ENCODE measurements around the gene LGALS9. TPM values are rescaled to one million over a fixed set of nuclear protein-coding genes. Genes with fewer than 3 reads are reported as not detected.
A peak's percentile ranks its signal among the peaks of the same experiment; 100 is the strongest.

LGALS9 gene
- total and polyA plus RNA-seq, 4 donors: 26.8 to 64.0 (median 54.1) TPM

- Histone ChIP-seq H3K4me1 (ENCODE audit: control insufficient read depth in 1 of 2, insufficient read depth in 2 of 2, low read length in 2 of 2) (no peaks in the 10 kb centered on the region), H3K36me3 (ENCODE audit: control insufficient read depth in 1 of 2, insufficient read depth in 2 of 2, low read length in 1 of 2) (peaks cover 0 to 3% of the 10 kb centered on the region in 2 donors), H3K4me3 (ENCODE audit: low read length in 2 of 2) (no peak overlapping the region), H3K27me3 (ENCODE audit: control insufficient read depth in 1 of 2, insufficient read depth in 2 of 2, low read length in 1 of 2) (no peaks in the 10 kb centered on the region), H3K27ac (ENCODE audit: low read depth in 1 of 2, low read length in 2 of 2) (no peak overlapping the region), H3K9me3 (ENCODE audit: control insufficient read depth, low read length) (no peaks in the 10 kb centered on the region)
- ATAC-seq (ENCODE audit: low FRiP score): no peak
- intact Hi-C loops (cut with DNase I): loop anchor here (2.0 to 10.0 kb wide), 6 partner anchors 108 to 364 kb away; partner anchors contain the start of gene KSR1 (in 1 of the 2)
- DNase-seq: no peak
- WGBS, 2 donors: 92 to 94% methylated on average over 8 of the region's 8 CpGs
Measured at GRCh38 chr17:27600471-27600870, 30.5 kb upstream of the LGALS9 start.

GRCh38 chr17:27601069-27601974 lies 29.7 kb upstream of the LGALS9 start:
- Histone ChIP-seq H3K27ac (ENCODE audit: low read depth in 1 of 2, low read length in 2 of 2) (no peak overlapping the region), H3K4me1 (ENCODE audit: control insufficient read depth in 1 of 2, insufficient read depth in 2 of 2, low read length in 2 of 2) (no peaks in the 10 kb centered on the region), H3K36me3 (ENCODE audit: control insufficient read depth in 1 of 2, insufficient read depth in 2 of 2, low read length in 1 of 2) (peaks cover 0 to 3% of the 10 kb centered on the region in 2 donors), H3K27me3 (ENCODE audit: control insufficient read depth in 1 of 2, insufficient read depth in 2 of 2, low read length in 1 of 2) (no peaks in the 10 kb centered on the region), H3K9me3 (ENCODE audit: control insufficient read depth, low read length) (no peaks in the 10 kb centered on the region), H3K4me3 (ENCODE audit: low read length in 2 of 2) (no peak overlapping the region)
- DNase-seq: peak; percentile 79 to 91
- intact Hi-C loops (cut with DNase I): loop anchor here (1.0 to 10.0 kb wide), 7 partner anchors 108 to 365 kb away; partner anchors contain the start of gene KSR1 (in 1 of the 2)
- ATAC-seq (ENCODE audit: low FRiP score): peak; percentile 72
- WGBS, 2 donors: 62 to 64% methylated on average over 11 of the region's 11 CpGs

GRCh38 chr17:27601975-27602302 lies 29.0 kb upstream of the LGALS9 start:
- intact Hi-C loops (cut with DNase I): loop anchor here (1.0 to 10.0 kb wide), 8 partner anchors 49 to 365 kb away; partner anchors contain the start of gene KSR1 (in 1 of the 2)
- H3K9me3 ChIP-seq (ENCODE audit: control insufficient read depth, low read length): no peaks in the 10 kb centered on the region
- DNase-seq: no peak
- H3K27ac ChIP-seq (ENCODE audit: low read depth in 1 of 2, low read length in 2 of 2): no peak overlapping the region
- H3K36me3 ChIP-seq (ENCODE audit: control insufficient read depth in 1 of 2, insufficient read depth in 2 of 2, low read length in 1 of 2): peaks cover 0 to 3% of the 10 kb centered on the region in 2 donors
- no peak overlapping the region for H3K4me3 ChIP-seq (ENCODE audit: low read length in 2 of 2)
- H3K27me3 ChIP-seq (ENCODE audit: control insufficient read depth in 1 of 2, insufficient read depth in 2 of 2, low read length in 1 of 2): no peaks in the 10 kb centered on the region
- WGBS, 2 donors: 69 to 80% methylated on average over 2 of the region's 2 CpGs
- no peak for ATAC-seq (ENCODE audit: low FRiP score)
- H3K4me1 ChIP-seq (ENCODE audit: control insufficient read depth in 1 of 2, insufficient read depth in 2 of 2, low read length in 2 of 2): no peaks in the 10 kb centered on the region

- Histone ChIP-seq H3K36me3 (ENCODE audit: control insufficient read depth in 1 of 2, insufficient read depth in 2 of 2, low read length in 1 of 2) (peaks cover 0 to 3% of the 10 kb centered on the region in 2 donors), H3K4me1 (ENCODE audit: control insufficient read depth in 1 of 2, insufficient read depth in 2 of 2, low read length in 2 of 2) (no peaks in the 10 kb centered on the region), H3K27me3 (ENCODE audit: control insufficient read depth in 1 of 2, insufficient read depth in 2 of 2, low read length in 1 of 2) (no peaks in the 10 kb centered on the region), H3K9me3 (ENCODE audit: control insufficient read depth, low read length) (no peaks in the 10 kb centered on the region), H3K4me3 (ENCODE audit: low read length in 2 of 2) (no peak overlapping the region), H3K27ac (ENCODE audit: low read depth in 1 of 2, low read length in 2 of 2) (no peak overlapping the region)
- DNase-seq: peak; percentile 83 to 90
- intact Hi-C loops (cut with DNase I): loop anchor here (2.0 to 10.0 kb wide), 3 partner anchors 48 to 246 kb away; no protein-coding TSS in a partner anchor
- peak; percentile 78 for ATAC-seq (ENCODE audit: low FRiP score)
- 47 to 53% methylated on average over 15 of the region's 15 CpGs for WGBS, 2 donors
Measured at GRCh38 chr17:27602721-27603420, 28.1 kb upstream of the LGALS9 start.

GRCh38 chr17:27603421-27603770 lies 27.6 kb upstream of the LGALS9 start:
- Histone ChIP-seq H3K4me1 (ENCODE audit: control insufficient read depth in 1 of 2, insufficient read depth in 2 of 2, low read length in 2 of 2) (no peaks in the 10 kb centered on the region), H3K9me3 (ENCODE audit: control insufficient read depth, low read length) (no peaks in the 10 kb centered on the region), H3K36me3 (ENCODE audit: control insufficient read depth in 1 of 2, insufficient read depth in 2 of 2, low read length in 1 of 2) (peaks cover 0 to 3% of the 10 kb centered on the region in 2 donors), H3K27ac (ENCODE audit: low read depth in 1 of 2, low read length in 2 of 2) (no peak overlapping the region), H3K4me3 (ENCODE audit: low read length in 2 of 2) (no peak overlapping the region), H3K27me3 (ENCODE audit: control insufficient read depth in 1 of 2, insufficient read depth in 2 of 2, low read length in 1 of 2) (no peaks in the 10 kb centered on the region)
- WGBS, 2 donors: 85 to 87% methylated on average over 2 of the region's 2 CpGs
- ATAC-seq (ENCODE audit: low FRiP score): no peak
- intact Hi-C loops (cut with DNase I): loop anchor here (2.0 to 10.0 kb wide), 3 partner anchors 47 to 246 kb away; no protein-coding TSS in a partner anchor
- no peak for DNase-seq

GRCh38 chr17:27603880-27604794 lies 26.9 kb upstream of the LGALS9 start:
- no peaks in the 10 kb centered on the region for H3K27me3 ChIP-seq (ENCODE audit: control insufficient read depth in 1 of 2, insufficient read depth in 2 of 2, low read length in 1 of 2)
- DNase-seq (peak in 1 of 2 donors; percentile 34), ATAC-seq (ENCODE audit: low FRiP score) (no peak)
- WGBS, 2 donors: 95 to 96% methylated on average over 22 of the region's 22 CpGs
- H3K4me1 ChIP-seq (ENCODE audit: control insufficient read depth in 1 of 2, insufficient read depth in 2 of 2, low read length in 2 of 2): no peaks in the 10 kb centered on the region
- intact Hi-C loops (cut with DNase I): loop anchor here (2.0 to 10.0 kb wide), 3 partner anchors 47 to 247 kb away; no protein-coding TSS in a partner anchor
- H3K27ac ChIP-seq (ENCODE audit: low read depth in 1 of 2, low read length in 2 of 2): no peak overlapping the region
- H3K9me3 ChIP-seq (ENCODE audit: control insufficient read depth, low read length): no peaks in the 10 kb centered on the region
- H3K36me3 ChIP-seq (ENCODE audit: control insufficient read depth in 1 of 2, insufficient read depth in 2 of 2, low read length in 1 of 2): peaks cover 0 to 3% of the 10 kb centered on the region in 2 donors
- no peak overlapping the region for H3K4me3 ChIP-seq (ENCODE audit: low read length in 2 of 2)

GRCh38 chr17:27605409-27605808 lies 25.6 kb upstream of the LGALS9 start:
- Histone ChIP-seq H3K4me3 (ENCODE audit: low read length in 2 of 2) (no peak overlapping the region), H3K9me3 (ENCODE audit: control insufficient read depth, low read length) (no peaks in the 10 kb centered on the region), H3K36me3 (ENCODE audit: control insufficient read depth in 1 of 2, insufficient read depth in 2 of 2, low read length in 1 of 2) (peaks cover 0 to 6% of the 10 kb centered on the region in 2 donors), H3K27ac (ENCODE audit: low read depth in 1 of 2, low read length in 2 of 2) (no peak overlapping the region), H3K4me1 (ENCODE audit: control insufficient read depth in 1 of 2, insufficient read depth in 2 of 2, low read length in 2 of 2) (no peaks in the 10 kb centered on the region), H3K27me3 (ENCODE audit: control insufficient read depth in 1 of 2, insufficient read depth in 2 of 2, low read length in 1 of 2) (no peaks in the 10 kb centered on the region)
- 96 to 97% methylated on average over 20 to 25 of the region's 25 CpGs for WGBS, 2 donors
- intact Hi-C loops (cut with DNase I): loop anchor here in 1 of 2 donors (10.0 kb wide), 1 partner anchor 221 kb away; no protein-coding TSS in a partner anchor
- DNase-seq (peak in 1 of 2 donors; percentile 34), ATAC-seq (ENCODE audit: low FRiP score) (no peak)

Measured in aorta (tissue), 5 donors.